Measurements from ENCODE around the gene OVCH1. TPM values are rescaled to one million over a fixed set of nuclear protein-coding genes. Genes with fewer than 3 reads are reported as not detected.

The OVCH1 gene
- total RNA-seq, 2 donors from 2014 or later, result not detected

DNA sequence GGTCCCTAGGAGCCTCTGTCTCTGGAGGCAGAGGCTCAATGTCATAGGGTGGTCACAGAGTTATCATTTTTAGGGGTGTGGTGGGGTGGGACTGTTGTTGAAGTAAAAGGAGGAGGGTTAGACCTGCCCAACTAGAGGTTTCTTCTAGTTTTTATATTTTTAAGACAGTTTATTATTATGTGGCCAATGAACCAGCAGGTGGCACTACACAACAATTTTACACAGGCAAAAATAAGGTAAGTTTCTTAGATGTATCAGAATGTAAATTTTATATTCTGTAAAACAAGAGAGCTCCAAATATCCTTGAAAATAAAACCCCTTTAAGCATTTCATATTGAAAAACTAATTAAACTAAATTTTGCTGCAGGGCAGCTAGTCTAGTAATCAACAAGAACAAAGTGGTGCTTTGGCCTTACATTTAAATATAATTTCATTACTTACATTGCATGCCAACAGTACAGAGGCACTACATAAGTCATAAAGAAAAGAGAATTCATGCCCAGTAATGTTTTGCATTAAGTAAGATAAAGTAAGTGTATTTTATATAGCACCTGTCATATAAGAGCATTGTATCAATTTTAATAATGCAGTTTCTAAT is 22.2 kb upstream of the OVCH1 start:
- Mint-ChIP-seq H3K4me3 (no peak overlapping the region), H3K4me1 (no peaks in the 10 kb centered on the region), H3K9me3 (no peaks in the 10 kb centered on the region), H3K27me3 (peaks cover 8% of the 10 kb centered on the region), H3K36me3 (ENCODE audit: low read depth) (no peaks in the 10 kb centered on the region), H3K27ac (no peak overlapping the region)
- ATAC-seq (replicated peaks), result no peak

DNA sequence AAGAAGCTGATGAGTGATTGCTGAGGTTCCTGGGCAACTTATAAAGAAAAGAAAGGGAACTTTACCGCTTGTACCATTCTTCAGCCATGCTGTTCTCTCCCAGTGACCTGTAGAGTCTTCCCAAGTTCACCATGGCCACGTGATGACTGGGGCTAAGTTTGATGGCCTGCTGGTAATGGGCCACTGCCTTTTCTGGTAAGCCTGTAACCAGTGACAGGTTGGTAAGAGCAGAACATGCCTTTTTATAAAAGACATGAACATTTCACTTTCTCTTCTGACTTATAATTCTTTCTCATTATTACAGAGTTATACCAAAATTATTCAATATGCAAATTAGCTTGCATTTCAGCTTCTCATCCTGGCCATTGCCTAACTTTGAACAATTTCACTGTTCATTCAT is 20.9 kb upstream of the OVCH1 start:
- H3K27ac Mint-ChIP-seq, result no peak overlapping the region
- no peaks in the 10 kb centered on the region for H3K9me3 Mint-ChIP-seq
- no peaks in the 10 kb centered on the region for H3K36me3 Mint-ChIP-seq (ENCODE audit: low read depth)
- no peak overlapping the region for H3K4me3 Mint-ChIP-seq
- H3K27me3 Mint-ChIP-seq, result peaks cover 13% of the 10 kb centered on the region
- H3K4me1 Mint-ChIP-seq, result no peaks in the 10 kb centered on the region
- no peak for ATAC-seq (replicated peaks)

DNA sequence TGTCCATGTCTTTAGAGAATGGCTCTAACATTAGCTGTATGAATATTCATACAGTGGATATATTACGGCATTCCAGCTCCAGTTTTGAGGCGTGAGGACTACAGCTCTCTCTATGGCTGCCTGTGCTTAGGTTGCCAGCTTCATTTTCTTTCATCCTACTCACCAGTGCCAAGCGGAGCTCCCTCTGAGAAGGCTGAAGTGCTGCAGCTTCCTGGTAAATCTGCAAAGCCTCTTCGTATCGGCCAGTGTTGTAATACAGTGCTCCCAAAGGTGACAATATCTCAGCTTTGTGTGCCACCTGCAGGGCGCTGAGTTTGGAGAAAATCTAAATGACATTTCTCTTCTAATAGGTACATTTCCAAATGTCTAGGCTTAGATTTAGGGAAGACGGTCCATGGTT is 19.8 kb upstream of the OVCH1 start:
- H3K4me3 Mint-ChIP-seq, result no peak overlapping the region

DNA sequence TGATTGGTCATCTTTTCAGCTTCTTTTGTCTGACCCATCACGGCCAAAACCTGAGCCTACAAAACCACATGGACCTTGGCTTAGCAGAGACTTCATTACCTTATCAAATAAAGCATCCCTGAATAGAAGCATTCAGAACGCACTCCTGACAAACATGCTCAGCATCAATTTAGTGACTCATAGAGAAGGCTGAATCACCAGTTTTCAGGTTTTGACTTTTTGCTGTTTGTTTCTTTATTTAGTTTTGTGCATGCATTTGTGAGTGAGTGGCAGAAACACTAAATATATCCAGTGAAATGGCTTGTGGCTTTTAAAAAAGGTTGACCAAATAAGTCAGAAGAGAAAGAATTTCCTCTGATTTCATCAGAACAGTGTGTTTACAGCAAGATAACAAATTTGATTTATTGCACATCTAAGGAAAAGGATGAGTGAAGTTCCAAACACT is 19.0 kb upstream of the OVCH1 start:
- Mint-ChIP-seq H3K4me3 (no peak overlapping the region), H3K4me1 (no peaks in the 10 kb centered on the region), H3K27me3 (peaks cover 15% of the 10 kb centered on the region), H3K36me3 (ENCODE audit: low read depth) (no peaks in the 10 kb centered on the region), H3K9me3 (no peaks in the 10 kb centered on the region), H3K27ac (no peak overlapping the region)
- ATAC-seq (replicated peaks), result no peak

More for the DNA sequence above, 19.8 kb upstream of the OVCH1 start:
- no peak for ATAC-seq (replicated peaks)
- Mint-ChIP-seq H3K4me1 (no peaks in the 10 kb centered on the region), H3K27me3 (peaks cover 15% of the 10 kb centered on the region), H3K9me3 (no peaks in the 10 kb centered on the region), H3K36me3 (ENCODE audit: low read depth) (no peaks in the 10 kb centered on the region), H3K27ac (no peak overlapping the region)

DNA sequence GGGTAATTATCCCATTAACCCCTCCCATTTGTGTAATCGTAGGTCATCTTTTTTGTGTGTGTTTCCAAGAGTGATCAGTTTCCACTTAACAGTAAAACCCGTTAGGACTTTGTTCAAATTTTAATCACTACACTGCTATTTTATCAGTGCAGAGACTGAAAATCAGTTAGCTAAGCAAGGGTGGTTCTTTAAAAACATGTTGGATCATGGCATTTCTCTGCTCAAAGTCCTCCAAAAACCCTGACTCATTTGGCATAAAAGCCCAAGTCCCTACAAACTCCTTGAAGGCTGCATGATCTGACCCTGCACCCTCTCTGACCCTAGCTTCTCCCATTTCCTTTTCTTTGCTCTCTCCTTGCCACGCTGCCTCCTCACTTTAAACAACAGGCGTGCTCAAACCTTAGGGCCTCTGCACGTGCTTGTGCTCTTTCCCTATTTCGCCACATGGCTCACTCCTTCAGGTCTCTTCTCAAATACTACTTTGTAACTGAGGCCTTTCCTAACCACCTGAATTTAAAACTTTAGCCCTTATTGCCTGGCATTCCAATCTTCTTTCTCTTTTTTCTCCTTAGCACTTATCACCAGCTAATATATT is 13.2 kb upstream of the OVCH1 start:
- Mint-ChIP-seq H3K9me3 (no peaks in the 10 kb centered on the region), H3K27me3 (peaks cover 22% of the 10 kb centered on the region), H3K27ac (no peak overlapping the region)

DNA sequence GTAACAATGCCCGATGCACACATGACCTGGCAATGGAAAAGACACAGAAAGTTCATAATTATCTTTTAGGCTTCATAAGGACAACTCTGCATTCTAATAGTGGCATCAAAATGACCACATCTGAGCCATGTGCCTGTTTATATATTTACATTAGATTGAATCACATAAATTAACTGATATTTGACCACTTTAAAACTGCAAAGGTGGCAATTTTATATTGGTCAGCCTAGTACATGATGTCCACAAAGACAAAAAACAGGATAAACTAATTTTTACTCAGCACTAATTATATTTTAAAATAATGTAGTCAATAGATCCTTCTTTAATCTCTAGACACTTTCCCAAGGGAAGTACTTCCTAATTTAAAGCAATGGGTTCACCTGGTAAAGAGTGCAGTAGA is 12.0 kb upstream of the OVCH1 start:
- Mint-ChIP-seq H3K4me3 (no peak overlapping the region), H3K4me1 (no peaks in the 10 kb centered on the region), H3K36me3 (ENCODE audit: low read depth) (no peaks in the 10 kb centered on the region), H3K27me3 (peaks cover 14% of the 10 kb centered on the region), H3K27ac (no peak overlapping the region), H3K9me3 (no peaks in the 10 kb centered on the region)
- no peak for ATAC-seq (replicated peaks)

More for the DNA sequence above, 13.2 kb upstream of the OVCH1 start:
- no peaks in the 10 kb centered on the region for H3K4me1 Mint-ChIP-seq
- no peak for ATAC-seq (replicated peaks)
- no peaks in the 10 kb centered on the region for H3K36me3 Mint-ChIP-seq (ENCODE audit: low read depth)
- no peak overlapping the region for H3K4me3 Mint-ChIP-seq

DNA sequence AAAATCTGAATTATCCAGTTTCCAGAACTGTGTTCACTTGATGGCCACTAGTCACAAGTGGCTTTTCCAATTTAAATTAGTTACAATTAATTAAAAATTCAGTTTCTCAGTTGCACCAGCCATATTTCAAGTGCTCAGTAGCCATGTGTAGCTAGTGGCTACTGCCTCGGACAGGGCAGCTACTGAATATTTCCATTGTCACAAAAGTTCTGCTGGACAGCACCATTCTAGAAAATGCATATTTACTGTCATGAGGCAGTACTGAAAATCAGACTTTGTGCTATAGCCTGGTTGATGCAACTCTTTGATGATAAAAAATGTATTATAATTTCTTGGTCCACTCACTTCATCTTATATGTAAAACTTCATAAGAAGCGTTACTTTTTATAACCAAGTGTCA is 11.5 kb upstream of the OVCH1 start:
- Mint-ChIP-seq H3K27me3 (peaks cover 14% of the 10 kb centered on the region), H3K4me3 (no peak overlapping the region), H3K36me3 (ENCODE audit: low read depth) (no peaks in the 10 kb centered on the region), H3K27ac (no peak overlapping the region), H3K4me1 (no peaks in the 10 kb centered on the region), H3K9me3 (no peaks in the 10 kb centered on the region)
- ATAC-seq (replicated peaks), result no peak

DNA sequence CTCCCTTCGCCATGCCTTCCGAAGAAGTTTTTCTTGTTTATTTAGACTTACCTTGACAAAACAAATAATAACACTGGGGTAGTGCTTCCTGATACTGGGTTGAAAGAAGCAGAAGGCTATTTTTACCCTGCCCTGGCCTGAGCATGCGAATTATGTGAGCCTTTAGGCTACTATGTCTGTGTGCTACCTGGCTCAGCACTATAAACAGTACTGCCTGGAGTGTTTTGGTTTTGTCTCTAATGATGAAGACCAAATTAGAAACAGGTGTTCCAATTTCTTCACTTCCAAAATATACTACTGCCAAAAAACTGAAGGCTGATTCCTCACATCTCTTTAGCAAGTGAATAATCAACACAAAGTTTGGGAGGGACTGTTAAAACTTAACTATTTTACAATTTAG is 7.6 kb upstream of the OVCH1 start:
- no peak for ATAC-seq (replicated peaks)
- no peaks in the 10 kb centered on the region for H3K9me3 Mint-ChIP-seq
- no peaks in the 10 kb centered on the region for H3K4me1 Mint-ChIP-seq
- no peak overlapping the region for H3K4me3 Mint-ChIP-seq
- no peak overlapping the region for H3K27ac Mint-ChIP-seq
- peaks cover 4% of the 10 kb centered on the region for H3K27me3 Mint-ChIP-seq
- H3K36me3 Mint-ChIP-seq (ENCODE audit: low read depth), result no peaks in the 10 kb centered on the region

DNA sequence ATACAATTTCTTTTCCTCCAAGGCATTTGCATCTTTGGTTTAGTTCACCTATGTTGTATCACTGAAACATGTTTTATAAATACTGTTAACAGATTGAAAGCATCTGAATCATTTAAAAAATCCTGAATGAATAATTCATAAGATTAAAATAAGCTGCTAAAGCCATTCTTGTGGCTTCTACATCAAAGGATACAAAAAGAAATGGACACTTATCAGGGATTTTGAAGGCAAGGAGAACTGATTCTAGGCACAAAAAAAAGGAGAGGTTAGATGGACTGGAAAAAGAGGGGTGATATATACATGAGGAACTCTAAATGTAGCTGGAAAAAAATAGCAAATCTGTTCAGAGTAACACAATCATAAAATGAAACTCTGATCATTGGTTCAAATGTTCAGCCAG is 5.8 kb upstream of the OVCH1 start:
- H3K27me3 Mint-ChIP-seq, result peaks cover 4% of the 10 kb centered on the region
- H3K4me3 Mint-ChIP-seq, result no peak overlapping the region
- H3K36me3 Mint-ChIP-seq (ENCODE audit: low read depth), result no peaks in the 10 kb centered on the region
- H3K27ac Mint-ChIP-seq, result no peak overlapping the region
- H3K4me1 Mint-ChIP-seq, result no peaks in the 10 kb centered on the region
- no peaks in the 10 kb centered on the region for H3K9me3 Mint-ChIP-seq
- ATAC-seq (replicated peaks), result no peak

DNA sequence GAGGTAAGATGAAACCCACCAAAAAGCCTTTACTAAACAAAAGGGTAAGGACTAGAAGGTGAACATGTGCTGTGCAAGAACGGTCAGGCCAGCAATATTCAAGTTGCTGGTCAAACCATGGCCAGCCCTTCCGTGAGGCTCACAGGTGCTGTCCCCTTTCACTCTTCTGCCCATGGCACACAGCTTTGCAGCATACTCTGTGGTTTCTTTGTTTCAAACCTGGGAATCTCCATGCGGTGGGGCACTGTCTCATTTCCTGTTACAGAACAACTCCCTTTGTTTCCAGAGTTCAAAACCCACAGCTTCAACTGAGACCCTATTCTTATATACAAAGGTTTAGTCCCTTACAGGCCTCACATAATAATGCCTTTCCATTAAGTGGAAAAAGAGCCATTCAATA is 1.7 kb upstream of the OVCH1 start:
- H3K27ac Mint-ChIP-seq, result no peak overlapping the region
- ATAC-seq (replicated peaks), result no peak
- H3K36me3 Mint-ChIP-seq (ENCODE audit: low read depth), result no peaks in the 10 kb centered on the region
- no peaks in the 10 kb centered on the region for H3K9me3 Mint-ChIP-seq
- H3K4me1 Mint-ChIP-seq, result no peaks in the 10 kb centered on the region
- H3K4me3 Mint-ChIP-seq, result no peak overlapping the region
- peaks cover 4% of the 10 kb centered on the region for H3K27me3 Mint-ChIP-seq

DNA sequence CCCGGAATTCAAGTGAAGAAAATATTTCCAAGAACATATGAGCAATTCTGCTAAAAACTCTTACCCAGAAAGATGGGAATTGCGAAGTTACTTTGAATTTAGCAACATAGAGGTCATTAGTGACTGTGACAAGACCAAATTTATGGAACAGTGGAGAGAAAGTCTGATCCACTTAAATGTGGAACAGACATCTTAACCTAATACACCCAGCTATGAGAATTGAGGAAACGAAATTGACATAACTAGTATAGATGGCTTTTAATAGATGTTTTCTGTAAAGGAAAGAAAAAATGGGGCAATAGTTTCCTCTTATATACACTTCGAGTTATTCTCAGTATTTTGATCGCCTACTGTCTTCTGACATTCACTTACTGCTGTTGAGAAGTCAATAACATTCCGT is 4.6 kb downstream of the OVCH1 start:
- ATAC-seq (replicated peaks), result no peak
- Mint-ChIP-seq H3K9me3 (no peaks in the 10 kb centered on the region), H3K27me3 (peaks cover 13% of the 10 kb centered on the region), H3K4me3 (no peak overlapping the region), H3K36me3 (ENCODE audit: low read depth) (no peaks in the 10 kb centered on the region), H3K27ac (no peak overlapping the region), H3K4me1 (no peaks in the 10 kb centered on the region)

DNA sequence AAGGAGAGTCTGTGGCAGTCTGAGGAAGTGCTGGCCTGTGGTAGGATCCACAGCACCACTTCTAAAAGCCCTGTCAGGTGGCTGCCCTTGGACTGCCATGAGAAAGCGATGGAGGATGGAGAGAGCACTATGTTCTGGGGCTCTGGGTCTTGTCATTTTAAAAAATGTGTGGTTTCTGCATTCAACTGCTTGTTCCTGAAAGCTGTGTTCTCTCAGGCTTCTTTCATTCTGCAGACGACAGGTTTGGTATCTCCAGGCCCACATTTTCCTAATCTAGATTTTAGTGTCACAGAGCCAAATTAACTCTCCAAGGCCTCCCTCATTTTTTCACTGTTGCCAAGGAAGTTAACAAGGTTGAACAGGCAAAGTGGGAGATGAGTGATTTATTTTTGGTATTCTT is 10.5 kb downstream of the OVCH1 start:
- Mint-ChIP-seq H3K9me3 (no peaks in the 10 kb centered on the region), H3K27ac (no peak overlapping the region), H3K27me3 (peaks cover 18% of the 10 kb centered on the region), H3K4me1 (no peaks in the 10 kb centered on the region), H3K36me3 (ENCODE audit: low read depth) (no peaks in the 10 kb centered on the region), H3K4me3 (no peak overlapping the region)
- no peak for ATAC-seq (replicated peaks)

DNA sequence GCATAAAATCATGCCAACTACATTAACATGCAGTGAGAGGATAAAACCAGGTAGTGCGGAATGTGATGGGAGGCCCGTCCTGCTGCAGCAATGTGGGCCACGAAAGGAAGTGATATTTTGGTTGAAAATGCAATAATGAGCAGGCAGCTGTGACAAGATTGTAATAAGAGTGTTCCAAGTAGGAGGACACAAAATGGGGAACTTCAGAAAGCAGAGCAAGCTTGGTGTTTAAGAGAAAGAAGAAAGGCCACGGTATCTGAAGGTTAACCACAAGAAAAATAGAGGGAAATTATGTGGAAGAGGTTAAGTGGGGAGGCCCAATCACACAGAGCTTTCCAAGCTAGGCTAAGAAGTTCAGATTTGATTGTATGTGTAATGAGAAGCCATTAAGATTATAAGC is 34.3 kb downstream of the OVCH1 start:
- H3K27ac Mint-ChIP-seq, result no peak overlapping the region
- H3K4me3 Mint-ChIP-seq, result no peak overlapping the region
- no peaks in the 10 kb centered on the region for H3K36me3 Mint-ChIP-seq (ENCODE audit: low read depth)
- no peaks in the 10 kb centered on the region for H3K9me3 Mint-ChIP-seq
- no peaks in the 10 kb centered on the region for H3K4me1 Mint-ChIP-seq
- H3K27me3 Mint-ChIP-seq, result peaks cover 4% of the 10 kb centered on the region
- no peak for ATAC-seq (replicated peaks)

DNA sequence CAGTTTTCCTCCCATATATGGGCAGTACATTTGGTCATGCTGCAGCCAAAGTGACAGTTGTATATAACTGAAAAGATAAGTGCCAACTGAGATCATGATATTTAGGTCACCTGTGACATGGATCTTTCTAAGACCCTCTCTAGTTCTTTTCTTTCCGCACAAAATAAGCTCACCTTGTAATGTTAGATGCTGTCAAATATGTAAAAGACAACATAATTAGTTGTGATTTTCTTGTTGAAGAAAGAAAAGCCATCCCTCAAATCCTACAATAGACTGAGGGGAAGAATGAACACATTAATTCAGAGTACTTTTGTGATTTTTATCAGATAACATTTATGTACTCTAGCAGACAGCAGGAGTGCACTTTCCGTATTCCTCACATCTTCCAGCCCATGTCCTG is 37.4 kb downstream of the OVCH1 start:
- H3K4me3 Mint-ChIP-seq, result no peak overlapping the region
- no peak overlapping the region for H3K27ac Mint-ChIP-seq
- no peaks in the 10 kb centered on the region for H3K4me1 Mint-ChIP-seq
- H3K9me3 Mint-ChIP-seq, result no peaks in the 10 kb centered on the region
- ATAC-seq (replicated peaks), result no peak
- peaks cover 4% of the 10 kb centered on the region for H3K27me3 Mint-ChIP-seq
- no peaks in the 10 kb centered on the region for H3K36me3 Mint-ChIP-seq (ENCODE audit: low read depth)

DNA sequence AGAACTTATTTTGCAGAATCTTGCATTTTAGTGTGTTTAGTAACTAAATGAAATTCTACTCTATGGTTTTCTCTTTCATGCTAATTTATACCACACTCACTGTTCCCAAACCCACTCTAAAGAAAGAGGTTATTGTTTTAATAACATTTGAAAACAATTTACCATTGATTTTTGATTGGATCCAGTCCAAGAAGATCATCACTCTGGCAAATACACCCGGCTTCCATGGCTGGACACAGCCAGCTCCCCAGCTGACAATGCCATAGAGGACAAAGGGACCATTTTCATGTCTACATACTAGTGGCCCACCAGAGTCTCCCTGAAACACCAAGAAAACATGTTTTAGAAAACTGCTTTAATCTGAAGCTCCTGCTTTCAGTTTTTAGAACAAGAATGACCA is 42.4 kb downstream of the OVCH1 start:
- no peak overlapping the region for H3K27ac Mint-ChIP-seq
- H3K9me3 Mint-ChIP-seq, result no peaks in the 10 kb centered on the region
- H3K4me3 Mint-ChIP-seq, result no peak overlapping the region
- H3K4me1 Mint-ChIP-seq, result no peaks in the 10 kb centered on the region
- no peaks in the 10 kb centered on the region for H3K36me3 Mint-ChIP-seq (ENCODE audit: low read depth)
- peaks cover 18% of the 10 kb centered on the region for H3K27me3 Mint-ChIP-seq
- ATAC-seq (replicated peaks), result no peak

DNA sequence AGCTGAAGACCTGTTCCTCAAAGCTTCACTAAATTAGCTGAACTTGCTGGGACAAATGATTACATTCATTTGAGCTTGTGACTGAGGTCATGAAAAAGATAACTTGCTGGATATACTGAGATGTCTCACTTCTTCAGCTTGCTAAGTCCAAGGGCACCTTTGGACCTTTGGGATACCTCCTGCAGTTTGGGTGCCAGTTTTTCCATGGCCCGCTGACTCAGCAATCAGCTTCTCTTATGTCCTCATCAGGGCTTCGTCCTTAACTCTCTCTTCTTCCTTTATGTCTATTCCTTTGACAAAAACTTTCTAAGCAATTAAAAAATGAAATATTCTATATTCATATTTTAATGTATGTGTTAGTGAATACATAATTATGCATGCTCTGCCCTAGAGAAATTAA is 45.6 kb downstream of the OVCH1 start:
- Mint-ChIP-seq H3K27ac (no peak overlapping the region), H3K4me1 (no peaks in the 10 kb centered on the region), H3K36me3 (ENCODE audit: low read depth) (no peaks in the 10 kb centered on the region), H3K9me3 (no peaks in the 10 kb centered on the region), H3K27me3 (peaks cover 27% of the 10 kb centered on the region), H3K4me3 (no peak overlapping the region)
- no peak for ATAC-seq (replicated peaks)
